Measurements from ENCODE around the gene TLE3. TPM values are rescaled to one million over a fixed set of nuclear protein-coding genes. Genes with fewer than 3 reads are reported as not detected.

Gene TLE3
- total RNA-seq, result 63.7 TPM
- long read RNA-seq, partial matches to known transcripts, result 19 of 43 reads
- long read RNA-seq, other reads (novel, unspliced or antisense), result 23 of 43 reads

DNA sequence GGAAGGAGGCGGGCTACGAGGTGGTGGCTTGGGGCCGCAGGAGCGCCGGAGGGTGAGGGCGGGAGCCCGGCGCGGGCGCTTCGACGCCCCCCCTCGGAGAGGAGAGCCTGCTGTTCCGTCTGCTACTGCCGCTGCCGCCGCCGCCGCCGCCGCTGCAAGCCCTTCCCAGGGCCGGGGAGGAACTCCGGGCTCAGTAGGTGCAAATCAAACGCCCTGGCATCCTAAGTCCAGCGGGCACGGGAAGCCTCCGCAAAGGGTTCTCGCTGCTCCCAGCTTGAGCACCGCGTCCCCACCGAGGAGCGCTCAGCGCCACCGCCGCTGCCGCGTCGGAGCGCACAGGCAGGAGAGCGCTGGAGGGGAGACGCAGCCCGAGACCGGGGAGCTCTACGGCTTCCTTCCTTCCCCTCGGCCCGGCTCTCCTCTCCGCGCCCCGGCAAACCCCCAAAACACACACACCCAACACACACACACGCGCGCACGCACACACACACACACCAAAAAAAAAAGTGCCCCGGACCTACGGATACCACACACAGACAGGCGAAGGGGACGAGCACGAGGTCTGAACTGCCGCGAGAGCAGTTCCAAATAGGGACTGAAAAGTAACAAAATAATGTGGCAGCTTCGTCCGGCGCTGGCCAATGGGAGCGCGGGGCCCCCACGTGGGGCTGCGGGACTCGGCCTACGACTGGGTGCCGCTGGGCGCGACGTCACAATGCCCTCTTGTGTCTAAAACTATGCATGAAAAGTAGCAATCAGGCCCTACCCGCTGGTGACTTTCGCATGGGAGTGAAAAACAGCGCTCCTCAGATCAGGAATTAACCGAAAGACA lies at the start of gene TLE3:
TLE3 (minus strand) TSS at position 597 of the 832 bp plus-strand sequence. CDS start 1,119 bp downstream, outside the sequence.
- H3K4me3 ChIP-seq, result peak within 1 kb of the TSS; percentile 88
- TF ChIP-seq, protein P1, sequence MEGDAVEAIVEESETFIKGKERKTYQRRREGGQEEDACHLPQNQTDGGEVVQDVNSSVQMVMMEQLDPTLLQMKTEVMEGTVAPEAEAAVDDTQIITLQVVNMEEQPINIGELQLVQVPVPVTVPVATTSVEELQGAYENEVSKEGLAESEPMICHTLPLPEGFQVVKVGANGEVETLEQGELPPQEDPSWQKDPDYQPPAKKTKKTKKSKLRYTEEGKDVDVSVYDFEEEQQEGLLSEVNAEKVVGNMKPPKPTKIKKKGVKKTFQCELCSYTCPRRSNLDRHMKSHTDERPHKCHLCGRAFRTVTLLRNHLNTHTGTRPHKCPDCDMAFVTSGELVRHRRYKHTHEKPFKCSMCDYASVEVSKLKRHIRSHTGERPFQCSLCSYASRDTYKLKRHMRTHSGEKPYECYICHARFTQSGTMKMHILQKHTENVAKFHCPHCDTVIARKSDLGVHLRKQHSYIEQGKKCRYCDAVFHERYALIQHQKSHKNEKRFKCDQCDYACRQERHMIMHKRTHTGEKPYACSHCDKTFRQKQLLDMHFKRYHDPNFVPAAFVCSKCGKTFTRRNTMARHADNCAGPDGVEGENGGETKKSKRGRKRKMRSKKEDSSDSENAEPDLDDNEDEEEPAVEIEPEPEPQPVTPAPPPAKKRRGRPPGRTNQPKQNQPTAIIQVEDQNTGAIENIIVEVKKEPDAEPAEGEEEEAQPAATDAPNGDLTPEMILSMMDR (IDR thresholded peaks at IDR 0.05), result peak; percentile 60
- peak within 1 kb of the TSS; percentile 92 for H3K27ac ChIP-seq
- DNase-seq, result peak; percentile 99
- intact Hi-C loops (cut with DNase I), result no loop called here
- H3K36me3 ChIP-seq, result no peaks in the 10 kb centered on the region
- no peaks in the 10 kb centered on the region for H3K27me3 ChIP-seq (ENCODE audit: low read depth)
- ATAC-seq, result peak; percentile 74 to 81
- peaks cover 70% of the 10 kb centered on the region for H3K4me1 ChIP-seq
- H3K9me3 ChIP-seq, result no peaks in the 10 kb centered on the region

DNA sequence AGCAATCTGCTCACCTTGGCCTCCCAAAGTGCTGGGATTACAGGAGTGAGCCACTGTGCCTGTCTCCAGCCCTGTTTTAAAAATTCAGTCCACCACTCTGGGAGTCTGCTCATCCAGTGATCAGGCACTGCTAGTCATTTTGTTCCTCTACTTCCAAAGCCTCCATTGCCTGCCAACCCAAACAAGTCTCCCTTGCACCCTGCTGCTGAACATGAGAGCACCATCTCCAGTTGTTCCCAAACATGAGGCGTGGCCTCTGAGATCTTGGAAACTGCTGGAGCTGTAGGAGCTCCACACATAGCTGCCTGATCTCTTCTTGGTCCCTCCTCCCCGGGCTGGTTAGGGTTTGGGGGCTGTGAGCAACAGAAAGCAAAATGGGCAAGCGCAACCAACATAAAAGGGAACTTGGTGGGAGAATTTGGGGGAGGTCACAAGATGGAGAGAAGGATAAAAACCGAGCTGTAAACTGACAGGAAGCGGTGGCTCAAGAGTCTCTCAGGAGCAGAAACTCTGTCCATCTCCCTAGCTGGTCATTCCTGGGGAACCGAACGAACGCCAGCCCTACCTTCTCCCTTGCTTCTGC lies 49.6 kb upstream of the TLE3 start:
- H3K36me3 ChIP-seq, result no peaks in the 10 kb centered on the region
- TF ChIP-seq, protein P1 (IDR thresholded peaks at IDR 0.05), result no peak
- H3K27ac ChIP-seq, result no peak overlapping the region
- no peaks in the 10 kb centered on the region for H3K27me3 ChIP-seq (ENCODE audit: low read depth)
- DNase-seq, result no peak
- no peak overlapping the region for H3K4me3 ChIP-seq
- no peaks in the 10 kb centered on the region for H3K9me3 ChIP-seq
- no peak for ATAC-seq
- intact Hi-C loops (cut with DNase I), result no loop called here
- H3K4me1 ChIP-seq, result peaks cover 18% of the 10 kb centered on the region

DNA sequence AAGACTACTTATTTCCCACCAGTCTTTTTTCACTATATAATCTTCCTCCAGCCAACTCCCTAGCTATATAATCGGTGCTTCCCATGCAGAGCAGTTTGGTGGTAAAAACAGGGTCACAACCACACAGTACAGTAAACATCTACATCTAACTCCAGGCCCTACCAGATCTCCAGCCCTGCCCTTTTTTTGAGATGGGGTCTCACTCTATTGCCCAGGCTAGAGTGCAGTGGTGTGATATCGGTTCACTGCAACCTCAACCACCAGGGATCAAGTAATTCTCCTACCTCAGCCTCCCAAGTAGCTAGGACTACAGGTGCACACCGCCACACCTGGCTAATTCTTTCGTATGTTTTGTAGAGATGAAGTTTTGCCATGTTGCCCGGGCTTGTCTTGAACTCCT lies 49.1 kb upstream of the TLE3 start:
- H3K27me3 ChIP-seq (ENCODE audit: low read depth), result no peaks in the 10 kb centered on the region

DNA sequence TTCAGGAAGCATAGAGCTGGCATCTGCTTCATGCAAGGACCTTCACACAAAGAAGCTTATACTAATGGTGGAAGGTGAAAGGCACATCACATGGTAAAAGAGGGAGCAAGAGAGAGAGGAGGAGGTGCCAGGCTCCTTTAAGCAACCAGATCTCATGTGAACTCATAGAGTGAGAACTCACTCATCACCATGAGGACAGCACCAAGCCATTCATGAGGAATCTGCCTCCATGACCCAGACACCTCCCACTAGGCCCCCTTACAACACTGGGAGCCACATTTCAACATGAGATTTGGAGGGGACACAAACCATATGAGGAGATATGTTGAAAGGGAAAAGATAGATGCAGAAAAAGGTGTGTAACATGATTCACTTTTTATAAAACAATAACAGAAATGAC lies 48.4 kb upstream of the TLE3 start:
- intact Hi-C loops (cut with DNase I), result no loop called here
- ATAC-seq, result no peak

More for the DNA sequence above, 49.1 kb upstream of the TLE3 start:
- DNase-seq (no peak), ATAC-seq (no peak)
- no peak overlapping the region for H3K27ac ChIP-seq
- no peaks in the 10 kb centered on the region for H3K9me3 ChIP-seq
- intact Hi-C loops (cut with DNase I), result no loop called here
- H3K4me3 ChIP-seq, result no peak overlapping the region
- TF ChIP-seq, protein P1 (IDR thresholded peaks at IDR 0.05), result no peak
- no peaks in the 10 kb centered on the region for H3K36me3 ChIP-seq
- peaks cover 19% of the 10 kb centered on the region for H3K4me1 ChIP-seq

DNA sequence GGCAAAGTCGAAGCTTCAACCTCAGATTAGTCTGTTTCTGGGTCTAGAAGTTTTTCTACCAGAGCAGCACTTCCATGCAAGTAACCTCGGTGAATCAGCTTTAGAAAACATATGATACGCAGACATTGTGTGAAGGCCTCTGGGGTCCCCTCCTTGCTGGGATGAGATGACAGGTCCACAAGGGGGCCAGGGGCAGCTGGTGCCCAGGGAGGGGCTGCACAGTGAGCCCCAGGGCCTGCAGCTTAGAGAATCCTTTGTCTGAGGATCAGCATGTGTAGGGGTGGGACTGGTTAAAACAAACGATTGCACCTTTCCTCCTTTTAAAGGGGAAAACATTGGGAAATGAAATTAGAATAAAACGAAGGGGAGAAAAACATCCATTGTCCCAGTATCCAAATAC lies 47.5 kb upstream of the TLE3 start:
- Histone ChIP-seq H3K27me3 (ENCODE audit: low read depth) (no peaks in the 10 kb centered on the region), H3K4me3 (no peak overlapping the region), H3K27ac (no peak overlapping the region), H3K4me1 (peaks cover 33% of the 10 kb centered on the region), H3K9me3 (no peaks in the 10 kb centered on the region), H3K36me3 (no peaks in the 10 kb centered on the region)
- ATAC-seq (no peak), DNase-seq (no peak)
- TF ChIP-seq, protein P1 (IDR thresholded peaks at IDR 0.05), result no peak
- intact Hi-C loops (cut with DNase I), result no loop called here

More for the DNA sequence above, 48.4 kb upstream of the TLE3 start:
- no peak overlapping the region for H3K4me3 ChIP-seq
- H3K36me3 ChIP-seq, result no peaks in the 10 kb centered on the region
- H3K9me3 ChIP-seq, result no peaks in the 10 kb centered on the region
- H3K27me3 ChIP-seq (ENCODE audit: low read depth), result no peaks in the 10 kb centered on the region
- TF ChIP-seq, protein P1 (IDR thresholded peaks at IDR 0.05), result no peak
- no peak for DNase-seq
- H3K4me1 ChIP-seq, result peaks cover 25% of the 10 kb centered on the region
- H3K27ac ChIP-seq, result no peak overlapping the region
